GM23338 (cell line): Measurements from ENCODE around the gene TAOK3. TPM values are rescaled to one million over a fixed set of nuclear protein-coding genes. Genes with fewer than 3 reads are reported as not detected.

Experiments
- ATAC-seq: fragments of 200-7000 bp; cut with Tn5 transposase; 3 replicates; pipeline ENCODE4 v1.9.1; 2020
- DNase-seq: peaks from one replicate; pipeline ENCODE4 v3.0.0-alpha.2; 2015; ENCODE audit warnings: low spot score
- H2AFZ ChIP-seq: fragments of 200-600 bp; sonication (generic); 2 replicates; pipeline ENCODE4 v1.8.0; 2016; ENCODE audit warnings: antibody characterized with exemption, mild to moderate bottlenecking, moderate library complexity
- H3F3A ChIP-seq: fragments of 200-600 bp; sonication (generic); replicated peaks from 2 replicates; pipeline ENCODE4 v1.8.0; 2017; ENCODE audit warnings: antibody characterized with exemption, mixed run types, low read depth
- H3K27ac ChIP-seq: fragments of 200-600 bp; sonication (generic); 2 replicates; pipeline ENCODE4 v1.6.1; 2016; ENCODE audit warnings: low read depth
- H3K27me3 ChIP-seq: fragments of 200-600 bp; sonication (generic); 2 replicates; pipeline ENCODE4 v1.8.0; 2016; ENCODE audit warnings: mild to moderate bottlenecking, mixed run types, moderate library complexity; ENCODE audit not compliant: insufficient read depth
- H3K36me3 ChIP-seq: fragments of 200-600 bp; sonication (generic); 2 replicates; pipeline ENCODE4 v1.8.0; 2016; ENCODE audit warnings: mild to moderate bottlenecking; ENCODE audit not compliant: insufficient read depth
- H3K4me1 ChIP-seq: fragments of 200-600 bp; sonication (generic); 2 replicates; pipeline ENCODE4 v1.8.0; 2016; ENCODE audit warnings: mild to moderate bottlenecking, moderate library complexity; ENCODE audit not compliant: insufficient read depth
- H3K4me2 ChIP-seq: fragments of 200-600 bp; sonication (generic); 2 replicates; pipeline ENCODE4 v1.7.1; 2017; ENCODE audit warnings: mixed run types
- H3K4me3 ChIP-seq: fragments of 200-600 bp; sonication (generic); 2 replicates; pipeline ENCODE4 v1.6.1; 2016; ENCODE audit warnings: mixed run types
- H3K79me2 ChIP-seq: fragments of 200-600 bp; sonication (generic); replicated peaks from 2 replicates; pipeline ENCODE4 v1.8.0; 2017; ENCODE audit warnings: mild to moderate bottlenecking; ENCODE audit not compliant: insufficient read depth
- H3K9me2 ChIP-seq: fragments of 200-600 bp; sonication (generic); 2 replicates; pipeline ENCODE4 v1.8.0; 2017; ENCODE audit not compliant: insufficient read depth
- H4K20me1 ChIP-seq: fragments of 200-600 bp; sonication (generic); replicated peaks from 2 replicates; pipeline ENCODE4 v1.8.0; 2017; ENCODE audit warnings: mild to moderate bottlenecking; ENCODE audit not compliant: insufficient read depth
- H3K27ac Mint-ChIP-seq: 2 replicates; pipeline ENCODE4 v1.8.0; 2020; ENCODE audit warnings: inconsistent platforms, mild to moderate bottlenecking, moderate library complexity, mixed read lengths
- H3K27me3 Mint-ChIP-seq: 3 replicates; pipeline ENCODE4 v1.8.0; 2022; ENCODE audit warnings: low read depth, mild to moderate bottlenecking, moderate library complexity, mixed read lengths, inconsistent platforms; ENCODE audit not compliant: insufficient read depth, poor library complexity
- H3K36me3 Mint-ChIP-seq: 3 replicates; pipeline ENCODE4 v1.8.0; 2021; ENCODE audit warnings: low read depth, mild to moderate bottlenecking, inconsistent platforms, moderate library complexity, mixed read lengths
- H3K4me1 Mint-ChIP-seq: 3 replicates; pipeline ENCODE4 v1.8.0; 2020; ENCODE audit warnings: mild to moderate bottlenecking, inconsistent platforms, mixed read lengths
- H3K4me3 Mint-ChIP-seq: 3 replicates; pipeline ENCODE4 v1.8.0; 2021; ENCODE audit warnings: moderate library complexity, mild to moderate bottlenecking, inconsistent platforms, mixed read lengths
- H3K9me3 Mint-ChIP-seq: 3 replicates; pipeline ENCODE4 v1.8.0; 2020; ENCODE audit warnings: moderate library complexity, mild to moderate bottlenecking, inconsistent platforms, mixed read lengths
- EZH2 ChIP-seq: fragments of 200-600 bp; sonication (generic); IDR thresholded peaks from one replicate; pipeline ENCODE4 v1.8.0; 2017; ENCODE audit warnings: antibody characterized with exemption, mild to moderate bottlenecking, low read depth; ENCODE audit not compliant: unreplicated experiment
- EZH2phosphoT487 ChIP-seq: fragments of 200-600 bp; sonication (generic); IDR thresholded peaks from one replicate; pipeline ENCODE4 v1.8.1; 2018; ENCODE audit warnings: antibody characterized with exemption; ENCODE audit not compliant: unreplicated experiment
- JUNB ChIP-seq: IDR thresholded peaks from one replicate; pipeline ENCODE4 v1.6.1; 2016; ENCODE audit warnings: antibody characterized with exemption; ENCODE audit not compliant: unreplicated experiment
- REST ChIP-seq: IDR thresholded peaks from one replicate; pipeline ENCODE4 v1.6.1; 2018; ENCODE audit warnings: antibody characterized with exemption; ENCODE audit not compliant: unreplicated experiment
- STAT1 ChIP-seq: IDR thresholded peaks from one replicate; pipeline ENCODE4 v1.6.1; 2016; ENCODE audit warnings: antibody characterized with exemption; ENCODE audit not compliant: unreplicated experiment
- ZNF114 ChIP-seq: fragments of 250-450 bp; sonication (Bioruptor Pico); IDR thresholded peaks from 2 replicates; pipeline ENCODE4 v1.5.0; 2020; ENCODE audit warnings: mild to moderate bottlenecking, moderate library complexity
- polyA plus RNA-seq: library from polyadenylated mRNA; unstranded; fragments of >200 nt; fragmentation: Nextera tagmentation; extraction: Ambion mirVana; gene quantifications from 2 replicates; pipeline ENCODE4 v1.2.1, GENCODE V29; 2016
- total RNA-seq: library from RNA; depleted of rRNA; stranded (reverse); fragments of >200 nt; shearing (Covaris generic); gene quantifications from 2 replicates; pipeline ENCODE4 v1.2.3, GENCODE V29; 2014
- TF ChIP-seq, protein P1 (sequence below), 2 experiments: fragments of 200-600 bp in 1 of 2; sonication (generic) in 1 of 2; conservative IDR thresholded peaks; 2 replicates each; pipeline versions ENCODE4 v1.5.1 to v1.6.1; 2016 to 2017; ENCODE audit warnings: antibody characterized with exemption in 2 of 2, low read depth in 2 of 2, mild to moderate bottlenecking in 2 of 2, moderate library complexity in 1 of 2
- TF ChIP-seq, protein P2 (sequence below): IDR thresholded peaks from 2 replicates; pipeline ENCODE4 v1.6.1; 2016; ENCODE audit warnings: antibody characterized with exemption

TAOK3 gene
- total and polyA plus RNA-seq, 2 experiments from 2014 or later: 7.6 to 20.4 TPM

DNA sequence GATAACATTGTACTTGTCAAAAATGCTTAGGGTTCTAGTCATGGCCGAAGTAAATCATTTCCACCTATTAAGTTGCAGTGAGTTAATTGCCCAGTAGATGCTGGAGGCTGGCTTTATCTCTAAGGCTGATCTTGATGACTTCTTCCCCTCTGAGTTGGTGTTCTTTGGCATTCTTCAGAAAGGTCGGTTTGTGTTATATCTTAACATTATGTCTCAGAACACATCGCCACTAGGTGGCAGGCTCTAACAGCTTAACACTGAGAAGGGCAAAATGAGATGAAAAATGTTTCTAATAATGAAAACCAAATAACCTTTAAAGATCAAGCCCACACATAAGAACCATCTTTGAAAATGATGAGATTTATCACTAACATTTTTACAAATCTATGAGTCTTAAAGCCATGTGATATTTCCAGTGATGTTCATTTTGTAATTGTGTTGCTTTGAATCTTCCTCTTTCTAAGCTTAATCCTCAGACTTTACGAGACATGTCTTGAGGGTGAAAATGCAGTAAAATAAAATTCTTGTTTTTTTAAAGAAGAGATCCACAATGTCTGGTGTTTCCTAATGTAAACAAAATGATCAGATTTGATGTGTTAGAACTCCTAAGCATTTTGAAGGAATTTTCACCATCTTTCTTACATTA lies 32.3 kb upstream of the TAOK3 start (continued):
- TF ChIP-seq EZH2: no peak

DNA sequence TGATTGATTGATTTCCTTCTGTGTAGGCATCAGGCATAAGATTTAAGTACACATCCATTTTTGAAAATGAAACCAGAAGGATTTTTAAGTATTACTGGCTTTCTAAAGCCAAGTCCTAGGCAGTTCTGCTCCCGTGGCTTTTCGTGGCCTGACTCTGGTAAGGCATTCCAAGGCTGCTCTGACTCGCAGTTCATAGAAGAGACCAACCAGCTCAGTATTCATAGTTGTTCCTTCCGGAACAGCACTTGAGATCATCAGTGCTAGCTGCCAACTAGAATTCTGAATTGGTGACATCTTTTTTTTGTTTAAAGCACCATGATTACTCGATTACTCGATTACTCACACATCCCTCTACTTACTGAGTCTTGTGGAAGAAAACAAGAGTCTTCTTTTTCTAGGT lies 29.5 kb upstream of the TAOK3 start:
- Mint-ChIP-seq H3K9me3 (no peaks in the 10 kb centered on the region), H3K27me3 (peaks cover 2% of the 10 kb centered on the region), H3K4me1 (no peaks in the 10 kb centered on the region), H3K27ac (no peak overlapping the region), H3K4me3 (no peak overlapping the region), H3K36me3 (peaks cover 85% of the 10 kb centered on the region)
- Histone ChIP-seq H3K27me3 (no peaks in the 10 kb centered on the region), H3K4me1 (no peaks in the 10 kb centered on the region), H3K79me2 (no peaks in the 10 kb centered on the region; the same call in 1 of the 2 replicates), H3K36me3 (peaks cover 33% of the 10 kb centered on the region), H4K20me1 (peaks cover 5% of the 10 kb centered on the region), H3K4me3 (no peak overlapping the region), H3K4me2 (no peak overlapping the region), H3K27ac (no peak overlapping the region), H2AFZ (no peak overlapping the region), H3F3A (no peaks in the 10 kb centered on the region), H3K9me2 (no peaks in the 10 kb centered on the region)
- TF ChIP-seq, protein P1, sequence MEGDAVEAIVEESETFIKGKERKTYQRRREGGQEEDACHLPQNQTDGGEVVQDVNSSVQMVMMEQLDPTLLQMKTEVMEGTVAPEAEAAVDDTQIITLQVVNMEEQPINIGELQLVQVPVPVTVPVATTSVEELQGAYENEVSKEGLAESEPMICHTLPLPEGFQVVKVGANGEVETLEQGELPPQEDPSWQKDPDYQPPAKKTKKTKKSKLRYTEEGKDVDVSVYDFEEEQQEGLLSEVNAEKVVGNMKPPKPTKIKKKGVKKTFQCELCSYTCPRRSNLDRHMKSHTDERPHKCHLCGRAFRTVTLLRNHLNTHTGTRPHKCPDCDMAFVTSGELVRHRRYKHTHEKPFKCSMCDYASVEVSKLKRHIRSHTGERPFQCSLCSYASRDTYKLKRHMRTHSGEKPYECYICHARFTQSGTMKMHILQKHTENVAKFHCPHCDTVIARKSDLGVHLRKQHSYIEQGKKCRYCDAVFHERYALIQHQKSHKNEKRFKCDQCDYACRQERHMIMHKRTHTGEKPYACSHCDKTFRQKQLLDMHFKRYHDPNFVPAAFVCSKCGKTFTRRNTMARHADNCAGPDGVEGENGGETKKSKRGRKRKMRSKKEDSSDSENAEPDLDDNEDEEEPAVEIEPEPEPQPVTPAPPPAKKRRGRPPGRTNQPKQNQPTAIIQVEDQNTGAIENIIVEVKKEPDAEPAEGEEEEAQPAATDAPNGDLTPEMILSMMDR (conservative IDR thresholded peaks at IDR 0.05; ENCODE audit: low read depth in 2 of 2): no peak
- TF ChIP-seq, protein P2, sequence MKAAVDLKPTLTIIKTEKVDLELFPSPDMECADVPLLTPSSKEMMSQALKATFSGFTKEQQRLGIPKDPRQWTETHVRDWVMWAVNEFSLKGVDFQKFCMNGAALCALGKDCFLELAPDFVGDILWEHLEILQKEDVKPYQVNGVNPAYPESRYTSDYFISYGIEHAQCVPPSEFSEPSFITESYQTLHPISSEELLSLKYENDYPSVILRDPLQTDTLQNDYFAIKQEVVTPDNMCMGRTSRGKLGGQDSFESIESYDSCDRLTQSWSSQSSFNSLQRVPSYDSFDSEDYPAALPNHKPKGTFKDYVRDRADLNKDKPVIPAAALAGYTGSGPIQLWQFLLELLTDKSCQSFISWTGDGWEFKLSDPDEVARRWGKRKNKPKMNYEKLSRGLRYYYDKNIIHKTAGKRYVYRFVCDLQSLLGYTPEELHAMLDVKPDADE: no peak
- no peak for TF ChIP-seq STAT1
- TF ChIP-seq REST: no peak
- no peak for TF ChIP-seq EZH2
- no peak for TF ChIP-seq EZH2phosphoT487
- TF ChIP-seq ZNF114 (CRISPR knock-in tag): no peak
- no peak for TF ChIP-seq JUNB
- DNase-seq: no peak
- ATAC-seq: no peak
